NCI-H345 treated with DMSO at 0.1 percent for 48 hours (cell line): Measurements from ENCODE around the gene EHMT1.

ENCODE experiments used
- DNase-seq: peaks from one replicate; lab custom pipeline; 2025; ENCODE audit not compliant: unreplicated experiment; lab: John Stamatoyannopoulos, UW

EHMT1 gene

GRCh38 chr9:137618105-137619067, at the start of gene EHMT1:
Gene EHMT1 (plus strand): TSS chr9:137619005. CDS start chr9:137619029, 24 bp downstream.
- DNase-seq, result peak; percentile 79

GRCh38 chr9:137569609-137570203, 49.1 kb upstream of the EHMT1 start:
- no peak for DNase-seq

GRCh38 chr9:137570566-137570965, 48.2 kb upstream of the EHMT1 start:
- no peak for DNase-seq

DNA sequence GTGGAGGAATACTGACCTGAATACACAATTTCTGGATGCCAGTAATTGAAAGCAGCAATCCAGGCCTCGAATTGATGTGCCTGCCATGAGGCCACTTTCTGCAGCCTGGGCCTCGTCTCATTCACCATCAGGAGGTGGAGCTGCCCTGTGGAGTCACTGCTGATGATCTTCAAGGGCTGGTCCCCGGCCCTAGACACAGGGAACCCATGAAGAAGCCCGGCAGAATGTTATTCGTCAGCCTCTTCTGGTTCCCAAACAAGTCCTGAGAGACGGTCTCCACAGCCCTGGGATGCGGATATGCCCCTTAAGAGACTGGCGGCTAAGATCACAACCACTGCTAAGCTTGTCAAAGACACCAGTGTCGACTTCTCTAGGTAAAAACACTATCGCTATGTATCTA, 44.6 kb upstream of the EHMT1 start:
- no peak for DNase-seq

- no peak for DNase-seq
These were observed 43.5 kb upstream of the EHMT1 start for GRCh38 chr9:137575364-137575715.

- DNase-seq, result no peak
These were observed 42.9 kb upstream of the EHMT1 start for GRCh38 chr9:137575716-137576411.

DNA sequence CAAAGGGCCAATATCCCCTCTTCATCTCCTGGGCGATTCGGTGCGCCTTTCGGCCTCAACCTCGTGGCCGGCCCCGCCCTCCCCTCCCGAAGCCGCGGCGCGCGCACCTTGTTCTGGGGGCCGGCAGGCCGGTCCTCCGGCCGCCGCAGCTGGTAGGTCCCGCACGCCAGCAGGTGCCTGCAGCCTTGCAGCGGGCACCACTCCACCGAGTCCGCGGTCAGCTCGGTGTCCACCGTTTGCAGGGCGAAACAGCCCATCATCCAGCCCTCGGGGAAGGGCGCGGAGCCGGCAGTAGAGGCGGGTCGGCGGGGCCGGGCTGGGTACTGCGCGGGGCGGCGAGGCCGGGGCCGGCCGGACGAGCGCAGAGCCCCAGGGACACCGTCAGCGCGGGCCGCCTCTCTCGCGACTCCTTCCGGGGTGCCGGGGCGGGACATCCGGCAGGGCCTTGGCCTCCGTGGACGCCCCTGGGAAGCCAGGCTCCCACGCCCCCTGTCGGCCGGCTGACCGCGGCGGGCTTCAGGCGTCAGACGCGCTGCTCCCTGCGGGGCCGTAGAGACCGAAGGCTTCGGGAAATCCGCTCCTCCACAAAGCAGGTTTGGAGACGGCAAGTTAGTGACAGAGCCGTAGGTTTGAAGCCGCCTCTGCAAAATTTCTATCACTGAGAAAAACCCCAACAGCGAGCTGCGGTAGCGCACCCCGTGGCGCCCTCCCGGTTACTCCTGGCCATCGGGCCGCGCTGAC, 40.1 kb upstream of the EHMT1 start, which contains the start of gene DPH7:
TSS of gene DPH7 (minus strand) at position 408 of the 741 bp plus-strand sequence. CDS start at position 260, 148 bp downstream.
- peak; percentile 89 for DNase-seq

- no peak for DNase-seq
These were observed 39.6 kb upstream of the EHMT1 start for GRCh38 chr9:137579259-137579604.

- DNase-seq, result no peak
These were observed 38.4 kb upstream of the EHMT1 start for GRCh38 chr9:137580209-137580953.

DNA sequence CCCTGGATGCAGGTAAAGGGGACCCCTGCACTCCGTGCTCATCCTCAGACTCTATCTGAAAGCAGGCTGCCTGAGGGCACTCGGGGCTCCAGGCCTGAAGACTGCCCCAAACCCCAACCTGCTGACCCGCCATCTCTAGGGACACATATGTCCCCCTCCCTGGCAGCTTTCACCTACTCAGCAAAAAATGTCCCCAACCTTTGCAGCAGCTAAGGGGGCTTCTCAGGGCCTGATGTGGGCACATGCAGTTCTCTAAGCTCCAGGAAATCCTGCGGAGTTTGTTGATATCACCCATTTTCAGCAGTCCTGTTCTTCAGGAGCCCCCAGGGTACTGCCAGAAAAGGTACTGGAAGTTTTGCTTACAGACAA, 37.9 kb upstream of the EHMT1 start:
- DNase-seq, result no peak

DNA sequence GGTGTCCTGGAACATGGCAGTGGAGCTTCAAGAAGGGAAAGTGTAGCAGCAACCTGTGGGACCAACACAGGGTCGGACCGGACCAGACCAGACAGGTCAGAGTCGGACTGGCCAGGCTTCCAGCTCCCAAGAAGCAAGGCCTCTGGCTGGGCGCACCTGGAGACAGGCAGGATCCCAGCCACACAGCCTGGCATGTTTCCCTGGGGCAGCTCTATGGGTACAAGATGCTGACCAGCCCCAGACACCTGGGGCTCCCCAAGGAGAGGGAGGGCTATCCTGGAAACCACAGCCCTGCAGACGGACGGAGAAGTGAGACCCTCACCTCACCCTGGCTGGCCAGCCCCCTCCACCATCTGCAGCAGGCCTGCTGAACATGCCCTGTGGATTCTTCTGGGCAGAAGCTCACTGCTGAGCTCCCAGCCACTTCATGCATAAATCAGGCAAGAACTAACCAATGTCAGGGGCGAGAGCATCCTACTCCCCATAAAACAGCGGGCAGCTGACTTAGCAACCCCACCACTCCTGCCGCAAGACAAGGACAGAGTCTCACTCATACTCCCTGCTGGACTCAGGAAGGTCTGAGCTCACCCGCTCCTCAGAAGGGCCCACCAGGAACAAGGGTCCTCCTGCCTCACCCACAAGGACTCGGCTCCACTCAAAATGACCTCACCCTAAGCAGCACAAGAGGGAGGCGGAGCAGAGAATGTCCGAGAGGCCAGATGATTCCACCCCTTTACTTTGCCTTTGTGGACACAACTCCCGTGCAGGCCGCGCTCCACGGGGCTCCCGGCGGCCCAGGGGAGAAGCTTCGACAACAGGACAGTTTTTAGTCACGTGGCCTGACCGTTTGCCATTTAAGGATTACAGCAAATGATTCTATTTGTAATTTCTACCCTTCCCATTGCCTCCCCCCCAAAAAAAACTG, 37.2 kb upstream of the EHMT1 start:
- DNase-seq, result no peak

DNA sequence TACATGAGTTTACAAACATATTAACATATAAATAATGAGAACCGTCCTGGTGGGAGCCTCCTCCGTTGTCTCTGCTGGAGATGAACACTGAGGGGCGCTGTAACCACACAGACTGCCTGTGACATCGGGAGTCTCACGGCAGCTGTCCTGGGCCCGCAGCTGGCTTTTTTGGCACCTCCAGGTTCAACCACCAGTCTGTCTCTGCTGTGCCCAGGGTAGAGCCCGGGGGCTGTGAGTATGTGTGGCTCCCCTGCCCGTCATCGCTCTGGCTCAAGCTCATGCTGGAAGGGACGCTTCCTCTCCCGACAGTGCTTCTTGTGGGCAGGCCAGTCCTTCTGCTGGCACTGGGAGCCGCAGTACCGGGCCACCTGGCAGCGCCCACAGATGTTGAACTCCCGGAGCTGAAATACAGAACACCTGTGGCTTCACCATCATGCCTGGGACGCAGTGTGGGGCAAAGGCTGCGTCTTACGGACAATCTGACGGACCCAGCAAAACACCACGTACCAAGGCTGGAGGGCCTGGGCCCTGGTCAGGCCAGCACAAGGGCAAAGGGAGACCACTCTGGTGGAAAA, 36.4 kb upstream of the EHMT1 start:
- DNase-seq, result no peak

DNA sequence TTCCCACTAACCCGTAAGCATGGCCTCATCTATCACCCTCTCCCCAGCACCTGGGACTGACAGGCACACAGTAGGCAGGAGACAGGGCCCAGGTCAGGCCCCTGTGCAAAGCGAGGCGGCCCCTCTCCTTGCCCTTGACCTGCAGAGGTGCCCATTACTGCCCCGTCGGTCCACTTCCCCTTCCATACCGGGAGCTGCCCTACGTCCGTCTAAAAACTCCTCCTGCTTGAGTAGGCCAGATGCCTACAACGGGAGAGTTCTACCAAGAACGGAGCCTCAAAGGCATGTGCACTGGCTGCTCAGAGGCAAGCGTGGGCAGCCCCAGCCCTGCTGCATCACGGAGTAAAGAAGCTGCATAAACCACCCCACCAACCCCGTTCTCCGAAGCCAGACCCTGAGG, 35.5 kb upstream of the EHMT1 start:
- DNase-seq, result no peak

DNA sequence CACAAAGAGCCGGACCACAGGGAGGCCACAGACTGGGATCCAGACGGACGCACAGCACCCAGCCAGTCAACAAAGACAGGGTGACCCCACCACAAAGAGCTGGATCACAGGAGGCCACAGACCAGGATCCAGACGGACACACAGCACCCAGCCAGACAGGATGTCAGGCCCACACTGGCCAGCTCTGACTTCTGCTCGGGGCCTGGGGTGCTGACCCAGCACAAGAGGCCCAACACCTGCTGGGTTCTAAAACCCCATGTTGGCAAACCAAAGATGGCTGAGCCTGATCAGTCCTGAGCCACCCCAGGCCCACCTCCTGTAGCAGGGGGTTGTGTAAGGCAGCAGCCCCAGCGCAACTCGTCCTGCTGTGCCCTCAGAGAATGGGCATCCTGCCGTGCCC, 34.8 kb upstream of the EHMT1 start:
- DNase-seq, result no peak

DNA sequence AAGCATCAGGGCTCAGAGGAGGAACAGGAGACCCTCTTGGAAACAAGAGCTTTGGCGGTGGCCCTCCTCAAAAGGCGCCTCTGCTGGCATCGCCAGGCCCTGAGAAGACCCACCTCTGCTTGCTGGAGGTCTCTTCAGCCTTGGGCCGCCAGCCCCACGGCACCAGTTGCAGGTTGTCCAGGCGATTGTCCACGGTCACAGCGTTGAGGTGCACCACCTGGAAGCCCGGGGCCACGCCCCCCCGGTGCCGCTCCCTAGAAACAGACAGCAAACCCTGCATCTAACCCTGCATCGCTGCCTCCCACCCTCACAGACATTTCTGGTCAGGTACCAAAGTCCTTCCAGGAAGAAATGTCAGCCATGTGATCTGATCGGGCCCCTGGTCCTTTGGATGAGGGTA, 32.0 kb upstream of the EHMT1 start:
- DNase-seq, result no peak

- DNase-seq, result no peak
These were observed 30.5 kb upstream of the EHMT1 start for GRCh38 chr9:137588311-137588710.

GRCh38 chr9:137588891-137589290, 29.9 kb upstream of the EHMT1 start:
- DNase-seq, result no peak

GRCh38 chr9:137589441-137590122, 29.2 kb upstream of the EHMT1 start:
- no peak for DNase-seq

DNA sequence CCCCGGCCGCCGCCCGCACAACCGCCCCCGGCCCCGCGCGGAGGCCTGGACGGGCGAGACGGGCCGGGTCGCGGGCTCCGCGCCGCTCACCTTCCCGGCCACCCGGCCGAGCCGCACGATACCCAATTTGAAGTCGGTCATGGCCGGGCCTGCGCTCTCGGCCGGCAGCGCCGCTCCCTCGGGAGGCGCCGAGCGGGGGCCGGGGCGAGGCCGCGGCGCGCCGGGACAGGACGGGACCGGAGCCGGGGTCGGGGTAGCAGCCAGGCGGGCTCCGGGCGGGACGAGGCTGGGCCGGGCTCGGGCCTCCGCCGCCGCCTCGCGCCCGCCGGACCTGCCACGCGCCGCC, 28.7 kb upstream of the EHMT1 start:
- DNase-seq, result no peak
